CD4-positive, alpha-beta T cell treated with Interleukin-6 for 4 hours (primary cell): ENCODE measurements around the gene PRKCH.
A peak's percentile ranks its signal among the peaks of the same experiment; 100 is the strongest.
"Not testable (repeated sequence)": the region's sequence is repeated elsewhere in the genome, so short reads cannot be mapped to it uniquely, and the experiment has no call there.

Experiments
- DNase-seq: peaks from one replicate; pipeline ENCODE4 v3.0.0-alpha.2; 2020; ENCODE audit warnings: mixed read lengths

Gene PRKCH

GRCh38 chr14:61517911-61518384 is 196.6 kb downstream of the PRKCH start:
- no peak for DNase-seq

- no peak for DNase-seq
These were observed 197.0 kb downstream of the PRKCH start for GRCh38 chr14:61518403-61518802.

GRCh38 chr14:61519106-61519505 is 197.7 kb downstream of the PRKCH start:
- DNase-seq = no peak

GRCh38 chr14:61519735-61520134 is 198.4 kb downstream of the PRKCH start:
- no peak for DNase-seq

GRCh38 chr14:61520576-61520975 is 199.2 kb downstream of the PRKCH start:
- DNase-seq = no peak

- DNase-seq = no peak
These were observed 200.4 kb downstream of the PRKCH start for GRCh38 chr14:61521773-61522172.

- DNase-seq = no peak
These were observed 202.4 kb downstream of the PRKCH start for GRCh38 chr14:61523751-61524150.

- DNase-seq = no peak
These were observed 202.9 kb downstream of the PRKCH start for GRCh38 chr14:61524211-61524806.

GRCh38 chr14:61524936-61525292 is 203.5 kb downstream of the PRKCH start:
- DNase-seq = no peak

GRCh38 chr14:61525293-61526011 is 204.1 kb downstream of the PRKCH start:
- DNase-seq = peak; percentile 77

- DNase-seq = no peak
These were observed 205.3 kb downstream of the PRKCH start for GRCh38 chr14:61526405-61527312.

- peak; percentile 19 for DNase-seq
These were observed 206.1 kb downstream of the PRKCH start for GRCh38 chr14:61527325-61528100.

- no peak for DNase-seq
These were observed 207.2 kb downstream of the PRKCH start for GRCh38 chr14:61528591-61529021.

- not testable (repeated sequence) for DNase-seq
These were observed 208.0 kb downstream of the PRKCH start for GRCh38 chr14:61529360-61529759.

- DNase-seq = no peak
These were observed 208.9 kb downstream of the PRKCH start for GRCh38 chr14:61530296-61530695.

GRCh38 chr14:61530896-61531295 is 209.5 kb downstream of the PRKCH start:
- DNase-seq = no peak

GRCh38 chr14:61531465-61532122 is 210.2 kb downstream of the PRKCH start:
- no peak for DNase-seq

- DNase-seq = no peak
These were observed 210.7 kb downstream of the PRKCH start for GRCh38 chr14:61532123-61532505.

GRCh38 chr14:61532763-61533162 is 211.4 kb downstream of the PRKCH start:
- no peak for DNase-seq

- DNase-seq = no peak
These were observed 212.3 kb downstream of the PRKCH start for GRCh38 chr14:61533513-61534255.

- DNase-seq = no peak
These were observed 213.7 kb downstream of the PRKCH start for GRCh38 chr14:61535032-61535431.
